Amygdala (tissue), 56 donors: Measurements from ENCODE around the gene NBR1.
"Not testable (repeated sequence)": the region's sequence is repeated elsewhere in the genome, so short reads cannot be mapped to it uniquely, and the experiment has no call there.

Experiments
- DNase-seq, 56 donors: peaks; one replicate each; lab custom pipeline; 2025; lab: John Stamatoyannopoulos, UW

NBR1 gene

GRCh38 chr17:43151880-43152456 is 19.0 kb upstream of the NBR1 start:
- no peak for DNase-seq

DNA sequence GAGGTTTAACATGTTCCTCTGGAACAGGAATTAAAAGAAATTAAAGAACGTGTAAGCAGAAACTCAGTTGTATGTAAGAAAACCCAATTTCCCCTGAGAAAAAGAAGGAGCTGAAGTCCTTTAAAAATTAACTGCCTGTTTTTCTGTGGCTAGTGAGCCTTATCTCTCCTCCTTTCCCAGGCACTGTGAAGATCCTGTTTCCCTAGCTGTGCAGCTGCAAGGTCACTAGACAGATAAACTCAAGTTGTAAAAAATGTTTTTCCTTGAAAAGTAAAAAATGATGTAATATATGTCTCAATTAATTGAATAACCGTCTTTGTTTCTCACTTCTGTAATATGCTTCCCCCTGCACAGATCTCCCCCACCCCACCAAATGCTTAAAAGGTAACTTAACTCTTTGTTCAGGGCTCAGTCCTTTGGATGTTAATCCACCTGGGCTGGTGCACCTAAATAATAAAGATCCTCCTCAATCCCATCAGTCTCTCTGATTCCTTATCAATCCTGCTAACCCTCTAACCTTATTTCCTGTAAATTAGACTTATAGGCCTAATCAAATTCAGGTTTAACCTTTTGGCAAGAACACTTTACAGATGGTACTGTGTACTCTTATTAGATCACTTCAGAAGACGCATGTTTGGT is 17.7 kb upstream of the NBR1 start:
- not testable (repeated sequence) for DNase-seq

- DNase-seq, result no peak
These were observed 15.3 kb upstream of the NBR1 start for GRCh38 chr17:43155666-43156065.

GRCh38 chr17:43159232-43159631 is 11.8 kb upstream of the NBR1 start:
- not testable (repeated sequence) for DNase-seq

DNA sequence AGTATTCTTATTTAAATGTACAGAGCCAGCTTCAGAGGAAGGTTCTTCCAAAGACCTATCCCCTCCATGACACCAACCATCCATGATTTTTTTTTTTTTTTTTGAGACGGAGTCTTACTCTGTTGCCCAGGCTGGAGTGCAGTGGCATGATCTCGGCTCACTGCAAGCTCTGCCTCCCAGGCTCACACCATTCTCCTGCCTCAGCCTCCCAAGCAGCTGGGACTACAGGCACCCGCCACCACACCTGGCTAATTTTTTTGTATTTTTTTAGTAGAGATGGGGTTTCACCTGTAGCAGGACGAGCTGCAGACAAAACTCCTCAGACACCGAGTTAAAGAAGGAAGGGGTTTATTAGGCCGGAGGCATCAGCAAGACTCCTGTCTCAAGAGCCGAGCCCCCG is 11.1 kb upstream of the NBR1 start:
- not testable (repeated sequence) for DNase-seq

GRCh38 chr17:43165971-43166370 is 5.0 kb upstream of the NBR1 start:
- DNase-seq, result not testable (repeated sequence)

DNA sequence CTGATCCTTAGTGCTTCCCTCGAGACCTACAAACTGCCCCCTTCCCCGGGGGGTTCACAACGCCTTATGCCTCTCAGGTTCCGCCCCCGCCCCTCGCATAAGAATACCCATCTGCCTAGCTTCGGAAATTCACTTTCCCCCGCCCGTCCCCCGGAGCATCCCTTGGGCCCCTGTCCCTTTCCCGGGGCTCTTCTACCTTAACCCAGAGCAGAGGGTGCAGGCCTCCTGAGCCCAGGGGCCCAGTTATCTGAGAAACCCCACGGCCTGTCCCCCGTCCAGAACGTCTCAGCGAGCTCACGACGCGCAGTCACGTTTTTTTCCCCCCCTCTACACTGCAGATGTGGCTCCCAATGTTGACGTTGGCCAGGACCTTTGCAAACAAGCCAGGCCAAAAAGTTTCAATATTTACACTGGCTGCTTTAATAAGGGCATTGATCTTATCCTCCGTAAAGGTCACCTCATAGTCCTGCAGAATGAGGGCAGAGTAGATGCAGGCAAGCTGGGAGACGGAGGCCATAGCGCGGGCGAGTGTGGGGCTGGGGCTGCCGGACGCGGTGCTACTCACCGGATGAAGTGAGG is 1.4 kb upstream of the NBR1 start:
- DNase-seq, result peak in 9 of 56 donors; percentile 10 to 43 (median 26)

DNA sequence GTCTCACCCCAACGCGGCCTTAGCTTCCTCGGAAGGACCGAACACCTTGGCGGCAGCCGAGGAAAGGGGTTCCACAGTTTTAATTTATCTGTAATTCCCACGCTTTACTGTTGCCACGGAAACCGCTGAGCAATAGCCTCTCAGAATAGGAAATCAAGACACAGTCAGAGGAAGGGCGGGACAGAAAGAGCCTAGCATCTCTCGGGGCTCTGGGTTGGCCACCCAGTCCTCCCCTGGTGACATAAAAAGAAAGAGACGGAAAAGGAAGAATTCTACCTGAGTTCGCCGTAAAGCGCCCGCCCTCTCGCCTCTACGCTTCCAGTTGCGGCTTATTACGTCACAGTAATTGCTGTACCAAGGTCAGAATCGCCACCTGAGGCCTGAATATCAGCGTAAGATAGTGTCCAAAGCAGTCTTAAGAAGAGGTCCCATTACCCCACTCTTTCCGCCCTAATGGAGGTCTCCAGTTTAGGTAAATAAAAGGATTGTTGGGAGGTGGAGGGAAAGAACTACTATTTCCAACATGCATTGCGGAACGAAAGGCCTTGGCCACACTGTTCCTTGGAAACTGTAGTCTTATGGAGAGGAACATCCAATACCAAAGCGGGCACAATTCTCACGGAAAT is 761 bp upstream of the NBR1 start:
- peak; percentile 50 to 94 (median 80) for DNase-seq

DNA sequence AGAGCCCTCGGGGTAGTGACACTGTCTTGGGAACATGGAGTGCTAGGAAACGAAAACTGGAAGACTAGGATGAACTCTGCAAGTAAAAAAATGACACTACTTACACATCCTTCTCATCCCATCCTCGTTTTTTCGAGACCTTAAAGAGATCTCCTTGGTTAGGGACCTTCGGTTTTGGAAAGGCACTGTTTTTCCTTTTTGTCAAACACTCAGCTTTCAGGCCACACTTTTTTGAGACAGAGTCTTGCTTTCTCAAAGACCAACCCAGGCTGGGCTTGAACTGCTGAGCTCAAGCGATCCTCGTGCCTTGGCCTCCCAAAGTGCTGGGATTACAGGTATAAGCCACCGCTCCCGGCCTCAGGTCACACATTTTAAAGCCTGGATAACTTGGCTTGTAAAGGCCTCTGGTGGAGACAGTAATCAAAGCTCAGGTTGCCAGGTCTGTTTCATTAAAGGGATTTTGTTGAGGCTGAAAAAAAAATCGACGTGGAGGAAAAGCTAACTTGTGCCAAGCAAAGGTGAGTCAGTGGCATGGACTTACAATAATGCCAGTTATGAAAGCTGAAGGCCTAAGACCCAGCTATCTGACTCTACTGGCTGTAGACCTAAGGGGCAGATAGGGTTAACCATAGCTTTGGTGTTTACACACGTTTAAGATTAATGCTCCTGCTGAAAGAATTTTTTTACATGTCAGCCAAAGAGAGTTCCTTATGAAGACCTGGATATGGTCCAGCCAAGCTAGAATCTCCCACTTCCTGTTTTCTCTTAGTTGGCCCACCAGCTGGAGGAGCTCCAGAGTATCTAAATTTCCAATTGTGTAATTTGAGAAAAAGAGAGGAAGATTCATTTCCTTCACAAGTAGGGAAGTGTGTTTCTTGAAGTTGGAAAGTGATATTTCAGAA is 823 bp downstream of the NBR1 start:
- peak in 5 of 56 donors; percentile 2 to 45 (median 8) for DNase-seq

GRCh38 chr17:43175213-43176118 is 4.5 kb downstream of the NBR1 start:
- no peak for DNase-seq

GRCh38 chr17:43176119-43176570 is 5.1 kb downstream of the NBR1 start:
- DNase-seq, result no peak

DNA sequence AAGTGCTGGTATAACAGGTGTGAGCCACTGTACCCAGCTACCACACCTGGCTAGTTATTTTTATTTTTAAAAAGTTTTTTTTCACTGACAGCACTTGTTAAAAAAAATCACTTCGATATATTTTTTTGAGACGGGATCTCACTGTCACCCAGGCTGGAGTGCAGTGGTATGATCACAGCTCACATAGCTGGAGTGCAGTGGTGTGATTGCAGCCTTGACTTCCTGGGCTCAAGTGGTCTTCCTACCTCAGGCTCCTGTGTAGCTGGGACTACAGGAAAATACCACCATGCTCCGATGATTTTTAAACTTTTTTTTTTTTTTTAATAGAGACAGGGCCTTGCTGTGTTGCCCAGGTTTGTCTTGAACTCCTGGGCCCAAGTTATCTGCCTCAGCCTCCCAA is 12.9 kb downstream of the NBR1 start:
- DNase-seq, result no peak

- not testable (repeated sequence) for DNase-seq
These were observed 15.6 kb downstream of the NBR1 start for GRCh38 chr17:43186656-43187055.

DNA sequence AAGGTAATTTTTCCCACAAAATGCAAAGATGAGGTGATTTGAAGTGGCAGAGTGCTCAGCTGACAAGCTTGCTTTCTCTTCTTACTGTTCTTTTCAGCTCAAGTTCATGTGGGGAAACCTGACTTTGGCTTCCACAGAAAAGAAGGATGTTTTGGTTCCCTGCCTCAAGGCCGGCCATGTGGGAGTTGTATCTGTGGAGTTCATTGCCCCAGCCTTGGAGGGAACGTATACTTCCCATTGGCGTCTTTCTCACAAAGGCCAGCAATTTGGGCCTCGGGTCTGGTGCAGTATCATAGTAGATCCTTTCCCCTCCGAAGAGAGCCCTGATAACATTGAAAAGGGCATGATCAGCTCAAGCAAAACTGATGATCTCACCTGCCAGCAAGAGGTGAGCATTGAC is 22.2 kb downstream of the NBR1 start:
- no peak for DNase-seq

DNA sequence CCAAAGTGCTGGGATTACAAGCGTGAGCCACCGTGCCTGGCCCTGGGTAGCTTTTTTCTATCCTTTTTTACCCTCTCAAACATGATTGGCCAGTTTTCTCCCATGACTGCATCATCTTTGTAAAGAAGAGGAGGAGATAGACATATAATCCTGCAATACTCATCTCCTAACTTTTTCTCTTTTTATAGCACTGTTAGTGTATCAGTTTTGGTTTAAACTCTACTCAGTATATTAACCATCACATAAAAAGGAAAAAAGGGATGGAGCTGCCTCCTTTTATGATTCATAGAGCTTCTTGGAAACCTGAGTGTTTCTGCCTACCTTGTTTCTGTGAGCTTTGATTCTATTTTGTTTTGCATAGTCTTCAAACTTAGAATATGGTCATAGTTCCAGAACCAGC is 28.6 kb downstream of the NBR1 start:
- DNase-seq, result no peak

- DNase-seq, result no peak
These were observed 29.1 kb downstream of the NBR1 start for GRCh38 chr17:43200127-43200526.

GRCh38 chr17:43203013-43203412 is 32.0 kb downstream of the NBR1 start:
- DNase-seq, result not testable (repeated sequence)

GRCh38 chr17:43210576-43210975 is 39.6 kb downstream of the NBR1 start:
- DNase-seq, result no peak

DNA sequence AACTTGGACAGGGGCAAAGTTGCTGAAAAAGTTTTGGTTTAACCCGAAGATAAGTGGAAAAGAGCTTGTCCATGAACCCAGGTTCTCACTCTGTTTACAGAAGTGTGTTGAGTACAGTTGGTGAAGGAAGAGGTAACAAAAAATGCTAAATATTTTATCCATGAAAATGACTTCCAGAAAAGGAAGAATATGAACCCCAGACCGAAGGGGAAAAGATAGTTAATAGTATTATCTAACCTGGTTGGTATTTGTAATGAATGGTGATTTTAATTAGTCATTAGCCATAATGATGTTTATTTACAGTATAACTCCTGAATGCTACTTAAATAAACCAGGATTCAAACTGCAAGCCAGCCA is 40.1 kb downstream of the NBR1 start:
- DNase-seq, result no peak
